ENCODE results near the gene CLEC16A. TPM values are rescaled to one million over a fixed set of nuclear protein-coding genes. Genes with fewer than 3 reads are reported as not detected.

CLEC16A gene
- total RNA-seq, 1 donor from 2014 or later: 33.4 TPM

DNA sequence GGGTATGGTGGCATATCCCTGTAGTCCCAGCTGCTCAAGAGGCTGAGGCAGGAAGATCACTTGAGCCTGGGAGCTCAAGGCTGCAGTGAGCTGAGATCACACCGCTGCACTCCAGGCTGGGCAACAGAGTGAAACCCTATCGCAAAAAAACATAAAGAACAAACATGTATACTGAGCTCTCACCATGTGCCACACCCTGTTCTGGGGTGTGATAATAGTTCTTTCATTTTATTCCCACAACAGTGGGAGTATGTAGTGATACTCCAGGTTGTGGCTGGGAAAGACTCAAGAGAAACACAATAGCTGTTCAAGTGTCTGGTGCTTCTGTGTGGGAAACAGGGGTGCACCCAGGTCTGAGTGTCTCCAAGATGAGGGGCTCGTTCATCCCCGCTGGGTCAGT, 221.0 kb downstream of the CLEC16A start:
- DNase-seq (ENCODE audit: extremely low spot score, unreplicated experiment): no peak
- H3K9me3 Mint-ChIP-seq: no peaks in the 10 kb centered on the region
- H3K4me1 Mint-ChIP-seq (ENCODE audit: unreplicated experiment): peaks cover 34% of the 10 kb centered on the region
- no peaks in the 10 kb centered on the region for H3K27me3 Mint-ChIP-seq
- no peak overlapping the region for H3K4me3 Mint-ChIP-seq
- no peak overlapping the region for H3K27ac Mint-ChIP-seq
- TF ChIP-seq, protein P1, sequence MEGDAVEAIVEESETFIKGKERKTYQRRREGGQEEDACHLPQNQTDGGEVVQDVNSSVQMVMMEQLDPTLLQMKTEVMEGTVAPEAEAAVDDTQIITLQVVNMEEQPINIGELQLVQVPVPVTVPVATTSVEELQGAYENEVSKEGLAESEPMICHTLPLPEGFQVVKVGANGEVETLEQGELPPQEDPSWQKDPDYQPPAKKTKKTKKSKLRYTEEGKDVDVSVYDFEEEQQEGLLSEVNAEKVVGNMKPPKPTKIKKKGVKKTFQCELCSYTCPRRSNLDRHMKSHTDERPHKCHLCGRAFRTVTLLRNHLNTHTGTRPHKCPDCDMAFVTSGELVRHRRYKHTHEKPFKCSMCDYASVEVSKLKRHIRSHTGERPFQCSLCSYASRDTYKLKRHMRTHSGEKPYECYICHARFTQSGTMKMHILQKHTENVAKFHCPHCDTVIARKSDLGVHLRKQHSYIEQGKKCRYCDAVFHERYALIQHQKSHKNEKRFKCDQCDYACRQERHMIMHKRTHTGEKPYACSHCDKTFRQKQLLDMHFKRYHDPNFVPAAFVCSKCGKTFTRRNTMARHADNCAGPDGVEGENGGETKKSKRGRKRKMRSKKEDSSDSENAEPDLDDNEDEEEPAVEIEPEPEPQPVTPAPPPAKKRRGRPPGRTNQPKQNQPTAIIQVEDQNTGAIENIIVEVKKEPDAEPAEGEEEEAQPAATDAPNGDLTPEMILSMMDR (conservative IDR thresholded peaks at IDR 0.05): no peak
- H3K36me3 Mint-ChIP-seq: peaks cover 7% of the 10 kb centered on the region

DNA sequence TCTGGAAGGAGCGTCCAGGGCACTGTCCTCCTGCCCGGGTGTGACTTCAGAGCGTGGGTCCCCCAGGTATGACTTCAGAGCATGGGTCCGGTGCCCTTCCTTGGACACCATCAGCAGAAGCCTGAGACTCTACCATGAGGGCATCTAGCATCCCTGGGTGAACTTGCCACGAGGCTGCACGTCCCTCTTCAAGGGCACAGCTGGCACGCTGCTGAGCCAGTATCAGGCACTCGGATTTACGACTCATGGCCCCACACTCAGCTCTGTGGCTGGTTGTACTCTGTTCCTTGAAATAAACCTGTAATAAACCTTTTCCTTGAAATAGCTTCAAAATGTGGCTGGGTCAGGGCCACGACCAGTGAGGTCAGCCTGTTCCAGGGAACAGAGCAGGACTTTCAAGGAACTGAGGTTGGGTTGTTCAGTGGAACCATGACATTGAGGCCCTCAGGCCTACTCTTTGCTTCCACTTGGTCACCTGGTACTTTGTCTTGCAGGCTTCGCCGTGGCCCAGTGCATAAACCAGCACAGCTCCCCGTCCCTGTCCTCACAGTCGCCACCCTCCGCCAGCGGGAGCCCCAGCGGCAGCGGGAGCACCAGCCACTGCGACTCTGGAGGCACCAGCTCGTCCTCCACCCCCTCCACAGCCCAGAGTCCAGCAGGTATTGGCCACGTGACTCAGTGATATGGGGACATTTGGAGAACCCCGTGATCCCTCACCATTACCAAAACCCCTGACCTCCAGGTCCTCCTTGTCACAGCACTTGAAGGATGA, 221.7 kb downstream of the CLEC16A start:
- no peaks in the 10 kb centered on the region for H3K9me3 Mint-ChIP-seq
- H3K4me1 Mint-ChIP-seq (ENCODE audit: unreplicated experiment): peaks cover 33% of the 10 kb centered on the region
- no peak for DNase-seq (ENCODE audit: extremely low spot score, unreplicated experiment)
- no peaks in the 10 kb centered on the region for H3K27me3 Mint-ChIP-seq
- H3K27ac Mint-ChIP-seq: no peak overlapping the region
- TF ChIP-seq, protein P1 (conservative IDR thresholded peaks at IDR 0.05): no peak
- H3K36me3 Mint-ChIP-seq: peaks cover 11% of the 10 kb centered on the region
- H3K4me3 Mint-ChIP-seq: no peak overlapping the region

DNA sequence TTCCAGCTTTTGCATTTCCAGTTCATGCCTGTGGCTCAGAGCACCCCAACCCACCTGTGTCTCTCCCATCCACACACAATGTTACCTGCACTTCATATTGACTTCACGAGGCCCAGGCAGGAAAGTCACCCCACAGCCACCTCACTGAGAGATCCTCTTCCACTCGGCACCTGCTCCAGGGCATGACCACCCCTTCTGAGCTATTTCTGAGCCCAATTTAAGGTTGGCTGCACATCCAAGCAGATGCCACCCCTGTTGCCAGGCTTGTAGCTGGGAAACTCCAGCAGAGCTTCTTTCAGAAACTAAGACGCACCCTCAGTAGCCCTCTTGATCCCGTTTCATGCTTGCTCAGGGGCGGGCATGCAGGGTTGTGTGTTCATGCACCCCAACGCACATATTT, 223.2 kb downstream of the CLEC16A start:
- Mint-ChIP-seq H3K27ac (no peak overlapping the region), H3K27me3 (no peaks in the 10 kb centered on the region), H3K36me3 (peaks cover 17% of the 10 kb centered on the region), H3K9me3 (no peaks in the 10 kb centered on the region), H3K4me3 (no peak overlapping the region), H3K4me1 (ENCODE audit: unreplicated experiment) (peaks cover 19% of the 10 kb centered on the region)
- no peak for DNase-seq (ENCODE audit: extremely low spot score, unreplicated experiment)
- TF ChIP-seq, protein P1 (conservative IDR thresholded peaks at IDR 0.05): no peak

DNA sequence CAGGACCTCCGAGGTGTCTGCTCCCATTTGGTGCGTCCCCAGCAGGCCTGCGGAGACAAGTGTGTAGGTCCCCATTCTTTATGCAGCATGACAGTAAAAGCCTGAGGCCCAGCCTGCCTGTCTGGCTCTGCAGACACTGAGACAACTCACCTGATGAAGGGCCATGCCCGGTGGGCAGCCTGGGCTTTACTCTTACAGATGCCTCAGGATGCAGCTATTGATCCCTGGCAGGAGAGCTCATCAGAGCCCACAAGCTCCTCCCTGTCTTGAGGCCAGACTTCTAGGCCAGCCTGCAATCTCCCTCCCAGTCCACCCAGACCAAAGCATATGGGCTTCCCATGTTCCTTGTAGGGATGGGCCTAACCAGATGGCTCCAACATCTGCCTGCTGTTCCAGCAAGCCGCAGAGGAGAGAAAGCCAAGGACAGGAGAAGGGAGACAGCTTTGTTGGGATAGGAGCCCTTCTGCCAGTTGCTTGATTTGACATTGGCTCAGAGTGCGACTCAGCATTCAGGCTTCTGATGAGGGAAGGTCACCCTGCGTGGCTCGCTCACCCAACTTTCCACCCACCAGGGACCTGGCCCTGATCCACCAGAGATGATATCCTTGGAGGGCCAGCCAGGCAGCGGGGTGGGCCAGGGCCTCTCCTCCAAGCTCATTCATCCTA, 224.2 kb downstream of the CLEC16A start:
- Mint-ChIP-seq H3K36me3 (peaks cover 17% of the 10 kb centered on the region), H3K4me3 (no peak overlapping the region), H3K4me1 (ENCODE audit: unreplicated experiment) (peaks cover 11% of the 10 kb centered on the region), H3K9me3 (no peaks in the 10 kb centered on the region), H3K27ac (peak overlapping the region; percentile 21), H3K27me3 (no peaks in the 10 kb centered on the region)
- TF ChIP-seq, protein P1 (conservative IDR thresholded peaks at IDR 0.05): no peak
- DNase-seq (ENCODE audit: extremely low spot score, unreplicated experiment): no peak

DNA sequence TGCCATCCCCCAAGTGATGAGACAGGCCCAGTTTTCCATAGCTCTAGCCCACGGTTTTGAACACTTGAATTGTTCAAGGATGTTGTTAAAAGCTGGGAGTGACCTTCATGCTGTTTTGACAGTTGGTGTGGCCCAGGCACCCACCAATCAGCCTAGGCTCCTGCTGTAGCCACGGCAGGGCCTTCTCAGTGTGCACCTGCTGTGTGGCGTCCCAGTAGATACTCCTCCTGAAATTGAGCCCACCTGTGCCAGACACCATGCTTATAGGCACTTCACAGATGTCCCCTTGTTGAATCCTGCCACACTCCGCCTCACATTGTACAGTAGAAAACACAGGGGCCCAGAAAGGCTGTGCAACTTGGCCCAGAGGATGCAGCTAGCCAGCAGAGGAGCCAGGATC, 225.3 kb downstream of the CLEC16A start:
- H3K4me3 Mint-ChIP-seq: no peak overlapping the region
- no peaks in the 10 kb centered on the region for H3K27me3 Mint-ChIP-seq
- H3K4me1 Mint-ChIP-seq (ENCODE audit: unreplicated experiment): peaks cover 4% of the 10 kb centered on the region
- no peak for DNase-seq (ENCODE audit: extremely low spot score, unreplicated experiment)
- no peaks in the 10 kb centered on the region for H3K9me3 Mint-ChIP-seq
- no peak overlapping the region for H3K27ac Mint-ChIP-seq
- TF ChIP-seq, protein P1 (conservative IDR thresholded peaks at IDR 0.05): no peak
- peaks cover 16% of the 10 kb centered on the region for H3K36me3 Mint-ChIP-seq

Measured in type B pancreatic cell (in vitro differentiated cells).